CD14-positive monocyte (primary cell): Measurements from ENCODE around the gene KLHL12. TPM values are rescaled to one million over a fixed set of nuclear protein-coding genes. Genes with fewer than 3 reads are reported as not detected.

Experiments
- DNase-seq, 3 donors: peaks; one replicate each; pipeline ENCODE4 v3.0.0-alpha.2; 2011 to 2022
- H2AFZ ChIP-seq: 2 replicates; pipeline ENCODE4 v1.6.0; 2012; ENCODE audit warnings: mild to moderate bottlenecking, low read depth, low read length, inconsistent platforms; ENCODE audit not compliant: insufficient read depth, poor library complexity, severe bottlenecking
- H3K27ac ChIP-seq, 2 donors: 1 replicate in 1 of 2; 2 replicates in 1 of 2; pipeline ENCODE4 v1.5.1; 2012 to 2013; ENCODE audit warnings: low read length in 2 of 2, control low read depth in 1 of 2, inconsistent platforms in 1 of 2, low read depth in 1 of 2, mild to moderate bottlenecking in 1 of 2
- H3K27me3 ChIP-seq, 2 donors: one replicate each; pipeline versions ENCODE4 v1.6.0 to v1.6.1; 2011 to 2013; ENCODE audit warnings: low read length in 2 of 2; ENCODE audit not compliant: control insufficient read depth in 2 of 2, insufficient read depth in 2 of 2
- H3K36me3 ChIP-seq, 2 donors: replicated peaks in 1 of 2; 1 replicate in 1 of 2; 2 replicates in 1 of 2; pipeline versions ENCODE4 v1.5.1 to v1.6.1; 2012 to 2013; ENCODE audit warnings: low read length in 2 of 2, control low read depth in 1 of 2, inconsistent platforms in 1 of 2, mild to moderate bottlenecking in 1 of 2; ENCODE audit not compliant: insufficient read depth in 2 of 2, control insufficient read depth in 1 of 2
- H3K4me1 ChIP-seq, 2 donors: 1 replicate in 1 of 2; 2 replicates in 1 of 2; pipeline versions ENCODE4 v1.5.1 to v1.6.1; 2012 to 2013; ENCODE audit warnings: low read length in 2 of 2, control low read depth in 1 of 2, inconsistent platforms in 1 of 2, mild to moderate bottlenecking in 1 of 2, moderate library complexity in 1 of 2; ENCODE audit not compliant: insufficient read depth in 2 of 2, control insufficient read depth in 1 of 2
- H3K4me2 ChIP-seq: replicated peaks from 2 replicates; pipeline ENCODE3; 2012; ENCODE audit warnings: low read length, moderate library complexity, mild to moderate bottlenecking; ENCODE audit not compliant: poor library complexity, severe bottlenecking; ENCODE audit errors: extremely low read depth
- H3K4me3 ChIP-seq, 3 experiments: fragments of 200-600 bp in 1 of 3; sonication (generic) in 1 of 3; replicated peaks in 1 of 3; 1 replicate in 2 of 3; 2 replicates in 1 of 3; pipeline ENCODE4 v1.5.1; 2011 to 2013; ENCODE audit warnings: low read length in 3 of 3, mild to moderate bottlenecking in 3 of 3, control low read depth in 2 of 3, low read depth in 2 of 3, inconsistent platforms in 1 of 3, moderate library complexity in 1 of 3
- H3K79me2 ChIP-seq: 2 replicates; pipeline ENCODE4 v1.6.0; 2012; ENCODE audit warnings: mild to moderate bottlenecking, control low read depth, inconsistent platforms, low read length, moderate library complexity; ENCODE audit not compliant: insufficient read depth
- H3K9ac ChIP-seq: 2 replicates; pipeline ENCODE4 v1.6.0; 2017; ENCODE audit warnings: low read length, mild to moderate bottlenecking; ENCODE audit not compliant: insufficient read depth, poor library complexity, severe bottlenecking
- H3K9me3 ChIP-seq, 2 donors: replicated peaks in 1 of 2; 1 replicate in 1 of 2; 2 replicates in 1 of 2; pipeline versions ENCODE4 v1.5.1 to v1.6.1; 2012 to 2013; ENCODE audit warnings: low read length in 2 of 2, control low read depth in 1 of 2; ENCODE audit not compliant: control insufficient read depth in 1 of 2, insufficient read depth in 1 of 2
- H4K20me1 ChIP-seq: 2 replicates; pipeline ENCODE4 v1.6.0; 2012; ENCODE audit warnings: mild to moderate bottlenecking, low read length, control low read depth, moderate library complexity; ENCODE audit not compliant: insufficient read depth
- H3K27ac Mint-ChIP-seq, 7 donors: one replicate each; pipeline ENCODE4 v1.8.0; 2020; ENCODE audit warnings: mild to moderate bottlenecking in 7 of 7, mixed read lengths in 7 of 7, moderate library complexity in 6 of 7, inconsistent platforms in 2 of 7
- H3K27me3 Mint-ChIP-seq, 3 donors: one replicate each; pipeline ENCODE4 v1.8.0; 2021 to 2022; ENCODE audit warnings: low read depth in 3 of 3, mild to moderate bottlenecking in 3 of 3, mixed read lengths in 3 of 3, moderate library complexity in 3 of 3, inconsistent platforms in 1 of 3
- H3K36me3 Mint-ChIP-seq, 2 donors: one replicate each; pipeline ENCODE4 v1.8.0; 2020; ENCODE audit warnings: mixed read lengths in 2 of 2, inconsistent platforms in 1 of 2, mild to moderate bottlenecking in 1 of 2
- H3K4me1 Mint-ChIP-seq: one replicate; pipeline ENCODE4 v1.8.0; 2020; ENCODE audit warnings: mild to moderate bottlenecking, mixed read lengths
- H3K4me3 Mint-ChIP-seq, 2 donors: one replicate each; pipeline ENCODE4 v1.8.0; 2020; ENCODE audit warnings: mild to moderate bottlenecking in 2 of 2, mixed read lengths in 2 of 2, moderate library complexity in 1 of 2
- H3K9me3 Mint-ChIP-seq, 7 donors: one replicate each; pipeline ENCODE4 v1.8.0; 2020 to 2022; ENCODE audit warnings: mixed read lengths in 7 of 7, mild to moderate bottlenecking in 6 of 7, moderate library complexity in 6 of 7, inconsistent platforms in 2 of 7
- CTCF ChIP-seq: fragments of 200-600 bp; IDR thresholded peaks from one replicate; pipeline ENCODE4 v1.8.0; 2022; ENCODE audit warnings: antibody characterized with exemption, mild to moderate bottlenecking
- WGBS: methylation state at CpG from one replicate; pipeline ENCODE4 v1.1.5; 2013; ENCODE audit warnings: missing lambda C conversion rate; ENCODE audit not compliant: insufficient coverage; 5-methylcytosine and 5-hydroxymethylcytosine counted together
- intact Hi-C, 2 donors: fragments of 100-400 bp; cut with micrococcal nuclease; formaldehyde crosslinking; loops; one replicate each; pipeline versions ENCODE4 v1.15.0 to v1.15.1; 2023
- polyA plus RNA-seq, 3 donors: library from polyadenylated mRNA; depleted of rRNA in 1 of 3; unstranded in 2 of 3; stranded (reverse) in 1 of 3; fragments of 300-500 nt in 2 of 3; fragments of >200 nt in 1 of 3; fragmentation: Illumina TruSeq in 2 of 3; gene quantifications; 1 replicate in 2 of 3; 2 replicates in 1 of 3; pipeline ENCODE4 v1.2.3, GENCODE V29; 2012 to 2021

The KLHL12 gene
- polyA plus RNA-seq, 3 donors, result 20.7 to 36.7 (median 21.9) TPM

- H3K4me2 ChIP-seq, result no peak overlapping the region
- intact Hi-C loops, result no loop called here
- no peak overlapping the region for H2AFZ ChIP-seq
- peaks cover 68 to 84% of the 10 kb centered on the region in 2 donors for H3K36me3 ChIP-seq
- Mint-ChIP-seq H3K36me3 (peaks cover 72 to 81% of the 10 kb centered on the region in 2 donors), H3K4me3 (no peak overlapping the region), H3K4me1 (no peaks in the 10 kb centered on the region), H3K27me3 (no peaks in the 10 kb centered on the region), H3K9me3 (no peaks in the 10 kb centered on the region), H3K27ac (no peak overlapping the region)
- no peaks in the 10 kb centered on the region for H3K4me1 ChIP-seq
- no peak overlapping the region for H3K9ac ChIP-seq
- no peaks in the 10 kb centered on the region for H3K27me3 ChIP-seq
- WGBS, result no CpG with 5 or more reads among the region's 1 CpG
- no peak for TF ChIP-seq CTCF
- H3K4me3 ChIP-seq, result no peak overlapping the region
- DNase-seq, result no peak
- H3K9me3 ChIP-seq, result no peaks in the 10 kb centered on the region
- H3K27ac ChIP-seq, result no peak overlapping the region
- no peaks in the 10 kb centered on the region for H3K79me2 ChIP-seq
- peaks cover 31% of the 10 kb centered on the region for H4K20me1 ChIP-seq
Measured at GRCh38 chr1:202942426-202942825, 15.4 kb upstream of the KLHL12 start.

GRCh38 chr1:202941372-202941771 lies 14.3 kb upstream of the KLHL12 start:
- H3K4me3 Mint-ChIP-seq, result no peak overlapping the region
- no peak for TF ChIP-seq CTCF
- H2AFZ ChIP-seq, result no peak overlapping the region
- H3K4me1 Mint-ChIP-seq, result no peaks in the 10 kb centered on the region
- H3K27me3 ChIP-seq, result no peaks in the 10 kb centered on the region
- H3K9ac ChIP-seq, result no peak overlapping the region
- no peaks in the 10 kb centered on the region for H3K9me3 Mint-ChIP-seq
- H3K27ac Mint-ChIP-seq, result peak overlapping the region in 3 of 7 donors; percentile 12 to 47 (median 16)
- H3K36me3 Mint-ChIP-seq, result peaks cover 63 to 71% of the 10 kb centered on the region in 2 donors
- H4K20me1 ChIP-seq, result peaks cover 25% of the 10 kb centered on the region
- no peak overlapping the region for H3K4me2 ChIP-seq
- no peaks in the 10 kb centered on the region for H3K9me3 ChIP-seq
- H3K27me3 Mint-ChIP-seq, result no peaks in the 10 kb centered on the region
- DNase-seq, result no peak
- peak overlapping the region in 1 of 2 donors; percentile 34 for H3K27ac ChIP-seq
- H3K36me3 ChIP-seq, result peaks cover 62 to 74% of the 10 kb centered on the region in 2 donors
- no peaks in the 10 kb centered on the region for H3K79me2 ChIP-seq
- H3K4me3 ChIP-seq, result no peak overlapping the region
- H3K4me1 ChIP-seq, result no peaks in the 10 kb centered on the region
- intact Hi-C loops, result no loop called here
- 100% methylated on average over 3 of the region's 4 CpGs for WGBS
